Pulmonary artery endothelial cell (primary cell): ENCODE data around the gene TRIM67. TPM values are rescaled to one million over a fixed set of nuclear protein-coding genes. Genes with fewer than 3 reads are reported as not detected.

ENCODE experiments used
- total RNA-seq: library from RNA; depleted of rRNA; stranded (reverse); fragments of >200 nt; gene quantifications from 2 replicates; pipeline ENCODE4 v1.2.3, GENCODE V29; 2014

TRIM67 gene
- total RNA-seq, 1 donor from 2014 or later: not detected

Other genes with a start within 250 kb of the TRIM67 start
- gene TTC13, start 183.2 kb upstream of the TRIM67 start, total RNA-seq: 14.5 and 21.3 TPM in 2 replicates
- 10.2 and 11.8 TPM in 2 replicates for gene ARV1, start 183.0 kb upstream of the TRIM67 start, total RNA-seq
- 17.4 and 17.6 TPM in 2 replicates for gene FAM89A, start 121.8 kb upstream of the TRIM67 start, total RNA-seq
- gene GNPAT, start 79.2 kb downstream of the TRIM67 start, total RNA-seq: 48.9 and 64.3 TPM in 2 replicates
- gene EXOC8, start 175.8 kb downstream of the TRIM67 start, total RNA-seq: 21.2 and 28.9 TPM in 2 replicates
- gene SPRTN, start 176.2 kb downstream of the TRIM67 start, total RNA-seq: 19.3 and 22.4 TPM in 2 replicates